Prostate gland (tissue), 2 donors: ENCODE data around the gene SSUH2. TPM values are rescaled to one million over a fixed set of nuclear protein-coding genes. Genes with fewer than 3 reads are reported as not detected.

Source experiments
- DNase-seq: peaks from one replicate; pipeline ENCODE4 v3.0.0-alpha.2; 2019; ENCODE audit warnings: low spot score
- H3K27ac ChIP-seq, 2 donors: fragments of 200-600 bp; sonication (generic); 2 replicates each; pipeline ENCODE4 v1.5.1; 2017 to 2019
- H3K27me3 ChIP-seq: fragments of 200-600 bp; sonication (generic); replicated peaks from 2 replicates; pipeline ENCODE4 v1.5.1; 2019; ENCODE audit not compliant: insufficient read depth
- H3K36me3 ChIP-seq, 2 donors: fragments of 200-600 bp; sonication (generic); 1 replicate in 1 of 2; 2 replicates in 1 of 2; pipeline versions ENCODE4 v1.5.1 to v1.8.1; 2017 to 2019
- H3K4me1 ChIP-seq: fragments of 200-600 bp; sonication (generic); replicated peaks from 2 replicates; pipeline ENCODE4 v1.5.1; 2019
- H3K4me3 ChIP-seq, 2 donors: fragments of 200-600 bp; sonication (generic); 2 replicates each; pipeline ENCODE4 v1.5.1; 2017 to 2019
- H3K9me3 ChIP-seq: fragments of 200-600 bp; sonication (generic); 2 replicates; pipeline ENCODE4 v1.5.1; 2017
- POLR2A ChIP-seq: fragments of 450-650 bp; IDR thresholded peaks from one replicate; pipeline ENCODE4 v1.6.1; 2016; ENCODE audit warnings: antibody characterized with exemption, mild to moderate bottlenecking
- POLR2AphosphoS5 ChIP-seq: sonication (generic); formaldehyde crosslinking; IDR thresholded peaks from one replicate; pipeline ENCODE4 v1.6.1; 2017; ENCODE audit warnings: antibody characterized with exemption
- WGBS: methylation state at CpG from one replicate; pipeline ENCODE4 v1.1.5; 2018; 5-methylcytosine and 5-hydroxymethylcytosine counted together
- intact Hi-C: fragments of 100-400 bp; cut with DNase I; formaldehyde crosslinking; loops from one replicate; pipeline ENCODE4 v1.14.2; 2022
- total RNA-seq, 2 donors: library from RNA; depleted of rRNA; stranded (reverse); fragments of >200 nt; gene quantifications; one replicate each; pipeline ENCODE4 v1.1.0, GENCODE V29; 2016
- TF ChIP-seq, protein P1 (sequence below), 4 experiments: fragments of 200-600 bp in 2 of 4; fragments of 450-650 bp in 2 of 4; sonication (generic) in 2 of 4; IDR thresholded peaks; 1 replicate in 3 of 4; 2 replicates in 1 of 4; pipeline ENCODE4 v1.5.1; 2016 to 2019; ENCODE audit warnings: antibody characterized with exemption in 4 of 4, mild to moderate bottlenecking in 2 of 4, moderate library complexity in 2 of 4

SSUH2 gene
- total RNA-seq, 2 donors from 2014 or later, result 0.27 to 2.6 TPM

GRCh38 chr3:8604006-8604405 lies 40.6 kb downstream of the SSUH2 start:
- no peak for DNase-seq
- WGBS, result 94% methylated on average over 7 of the region's 7 CpGs

DNA sequence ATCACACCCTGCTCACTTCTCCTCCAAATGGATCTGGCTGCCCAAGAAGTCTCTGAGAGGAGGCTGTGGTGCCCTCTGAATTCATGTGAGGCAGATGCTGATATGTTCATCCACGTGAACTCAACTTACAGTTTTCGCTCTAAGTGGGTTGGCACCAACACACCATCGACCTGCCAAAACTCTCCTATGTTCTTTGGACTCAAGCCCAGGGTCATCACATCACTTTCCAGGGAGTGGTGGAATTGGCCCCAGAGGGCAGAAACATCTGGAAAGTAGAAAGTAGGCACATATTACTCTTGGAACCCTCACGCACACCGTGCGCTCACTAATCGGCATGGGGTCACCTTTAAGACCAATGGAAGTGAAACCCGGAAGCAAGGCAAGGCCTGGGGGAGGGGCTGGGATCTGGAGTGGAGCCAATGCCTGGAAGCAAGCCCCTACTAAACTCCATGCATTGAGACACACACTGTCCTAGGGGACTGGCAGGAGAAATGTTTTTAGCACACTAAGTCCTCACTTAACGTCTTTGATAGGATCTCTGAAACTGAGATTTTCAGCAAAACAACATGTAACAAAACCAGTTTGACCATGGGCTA lies 41.4 kb downstream of the SSUH2 start:
- H3K27me3 ChIP-seq, result no peaks in the 10 kb centered on the region
- TF ChIP-seq POLR2A (no peak), POLR2AphosphoS5 (no peak)
- TF ChIP-seq, protein P1, sequence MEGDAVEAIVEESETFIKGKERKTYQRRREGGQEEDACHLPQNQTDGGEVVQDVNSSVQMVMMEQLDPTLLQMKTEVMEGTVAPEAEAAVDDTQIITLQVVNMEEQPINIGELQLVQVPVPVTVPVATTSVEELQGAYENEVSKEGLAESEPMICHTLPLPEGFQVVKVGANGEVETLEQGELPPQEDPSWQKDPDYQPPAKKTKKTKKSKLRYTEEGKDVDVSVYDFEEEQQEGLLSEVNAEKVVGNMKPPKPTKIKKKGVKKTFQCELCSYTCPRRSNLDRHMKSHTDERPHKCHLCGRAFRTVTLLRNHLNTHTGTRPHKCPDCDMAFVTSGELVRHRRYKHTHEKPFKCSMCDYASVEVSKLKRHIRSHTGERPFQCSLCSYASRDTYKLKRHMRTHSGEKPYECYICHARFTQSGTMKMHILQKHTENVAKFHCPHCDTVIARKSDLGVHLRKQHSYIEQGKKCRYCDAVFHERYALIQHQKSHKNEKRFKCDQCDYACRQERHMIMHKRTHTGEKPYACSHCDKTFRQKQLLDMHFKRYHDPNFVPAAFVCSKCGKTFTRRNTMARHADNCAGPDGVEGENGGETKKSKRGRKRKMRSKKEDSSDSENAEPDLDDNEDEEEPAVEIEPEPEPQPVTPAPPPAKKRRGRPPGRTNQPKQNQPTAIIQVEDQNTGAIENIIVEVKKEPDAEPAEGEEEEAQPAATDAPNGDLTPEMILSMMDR (IDR thresholded peaks at IDR 0.05), result no peak
- intact Hi-C loops, result no loop called here
- H3K27ac ChIP-seq, result no peak overlapping the region
- H3K9me3 ChIP-seq, result no peaks in the 10 kb centered on the region
- 54% methylated on average over 9 of the region's 9 CpGs for WGBS
- no peaks in the 10 kb centered on the region for H3K36me3 ChIP-seq
- no peak overlapping the region for H3K4me3 ChIP-seq
- no peak for DNase-seq
- no peaks in the 10 kb centered on the region for H3K4me1 ChIP-seq

More at GRCh38 chr3:8604006-8604405, 40.6 kb downstream of the SSUH2 start:
- intact Hi-C loops, result no loop called here
- H3K9me3 ChIP-seq, result no peaks in the 10 kb centered on the region
- H3K4me1 ChIP-seq, result no peaks in the 10 kb centered on the region
- no peak overlapping the region for H3K27ac ChIP-seq
- TF ChIP-seq POLR2AphosphoS5, result no peak
- TF ChIP-seq, protein P1 (IDR thresholded peaks at IDR 0.05), result no peak
- TF ChIP-seq POLR2A, result no peak
- no peaks in the 10 kb centered on the region for H3K27me3 ChIP-seq
- H3K4me3 ChIP-seq, result no peak overlapping the region
- H3K36me3 ChIP-seq, result no peaks in the 10 kb centered on the region

- no peak for TF ChIP-seq POLR2A
- TF ChIP-seq POLR2AphosphoS5, result no peak
- TF ChIP-seq, protein P1 (IDR thresholded peaks at IDR 0.05), result no peak
- intact Hi-C loops, result no loop called here
- no peaks in the 10 kb centered on the region for H3K36me3 ChIP-seq
- DNase-seq, result no peak
- no peaks in the 10 kb centered on the region for H3K9me3 ChIP-seq
- no peak overlapping the region for H3K4me3 ChIP-seq
- no peak overlapping the region for H3K27ac ChIP-seq
- H3K27me3 ChIP-seq, result no peaks in the 10 kb centered on the region
- H3K4me1 ChIP-seq, result no peaks in the 10 kb centered on the region
Observed at GRCh38 chr3:8600457-8600856, 44.1 kb downstream of the SSUH2 start.

DNA sequence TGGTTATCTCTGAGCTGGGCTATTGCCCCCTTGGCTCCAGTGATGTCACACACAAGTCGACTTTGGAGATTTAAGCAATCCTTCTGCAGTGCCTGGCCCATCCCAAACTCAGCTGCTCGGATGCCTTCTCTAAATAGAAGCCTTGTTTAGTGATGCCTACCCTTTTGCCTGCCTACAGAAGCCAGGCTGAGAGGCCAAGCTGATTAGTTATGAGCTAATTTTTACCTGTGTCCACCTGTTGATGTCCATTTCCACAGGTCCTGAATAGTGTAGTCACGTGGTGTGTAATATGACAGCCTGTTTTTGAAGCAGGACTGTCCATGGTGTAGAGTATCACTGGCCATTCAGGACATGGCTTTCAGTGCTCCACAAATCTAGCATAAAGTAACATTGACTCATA lies 45.5 kb downstream of the SSUH2 start:
- Histone ChIP-seq H3K27me3 (no peaks in the 10 kb centered on the region), H3K9me3 (no peaks in the 10 kb centered on the region), H3K27ac (no peak overlapping the region), H3K36me3 (no peaks in the 10 kb centered on the region), H3K4me3 (no peak overlapping the region), H3K4me1 (no peaks in the 10 kb centered on the region)
- WGBS, result 63% methylated on average over 3 of the region's 3 CpGs
- intact Hi-C loops, result no loop called here
- no peak for DNase-seq
- TF ChIP-seq, protein P1 (IDR thresholded peaks at IDR 0.05), result no peak
- TF ChIP-seq POLR2A (no peak), POLR2AphosphoS5 (no peak)

DNA sequence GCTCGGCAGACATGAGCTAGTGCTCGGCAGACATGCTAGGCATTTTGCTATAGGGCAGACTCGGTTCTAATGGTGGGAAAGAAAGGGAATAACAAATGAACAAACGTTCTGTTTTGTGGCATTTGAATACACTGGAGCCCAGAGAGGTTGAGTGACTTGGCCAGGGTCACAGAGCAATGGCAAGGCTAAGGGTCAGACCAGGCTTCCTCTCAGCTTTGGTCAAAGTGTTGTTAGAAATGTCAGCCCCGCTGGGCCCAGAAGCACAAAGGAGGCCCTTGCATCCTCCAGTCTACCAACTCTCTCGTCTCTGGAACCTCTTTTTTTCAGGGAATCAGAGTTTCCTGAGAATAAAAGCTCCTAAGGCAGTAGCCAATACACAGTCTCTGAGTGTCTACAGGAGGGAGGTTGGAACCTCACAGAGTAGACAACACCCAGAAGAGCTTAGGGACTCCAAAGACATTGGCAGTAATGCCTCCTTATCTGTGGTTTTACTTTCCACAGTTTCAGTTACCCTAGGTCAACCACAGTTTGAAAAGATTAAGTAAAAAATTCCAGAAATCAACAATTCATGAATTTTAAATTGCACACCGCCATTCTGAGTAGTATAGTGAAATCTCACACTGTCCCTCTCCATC lies 47.3 kb downstream of the SSUH2 start:
- WGBS, result 71% methylated on average over 7 of the region's 7 CpGs
- Histone ChIP-seq H3K4me3 (no peak overlapping the region), H3K36me3 (no peaks in the 10 kb centered on the region), H3K4me1 (no peaks in the 10 kb centered on the region), H3K27ac (no peak overlapping the region), H3K9me3 (no peaks in the 10 kb centered on the region), H3K27me3 (no peaks in the 10 kb centered on the region)
- intact Hi-C loops, result no loop called here
- no peak for DNase-seq
- TF ChIP-seq, protein P1 (IDR thresholded peaks at IDR 0.05), result no peak
- TF ChIP-seq POLR2A (no peak), POLR2AphosphoS5 (no peak)
